GM21526 (cell line): ENCODE data around the gene AUTS2.

Source experiments
- ATAC-seq: cut with Tn5 transposase; IDR thresholded peaks from one replicate; pipeline ENCODE4 v1.9.1; 2021; ENCODE audit warnings: moderate library complexity; ENCODE audit not compliant: unreplicated experiment, low FRiP score

AUTS2 gene

DNA sequence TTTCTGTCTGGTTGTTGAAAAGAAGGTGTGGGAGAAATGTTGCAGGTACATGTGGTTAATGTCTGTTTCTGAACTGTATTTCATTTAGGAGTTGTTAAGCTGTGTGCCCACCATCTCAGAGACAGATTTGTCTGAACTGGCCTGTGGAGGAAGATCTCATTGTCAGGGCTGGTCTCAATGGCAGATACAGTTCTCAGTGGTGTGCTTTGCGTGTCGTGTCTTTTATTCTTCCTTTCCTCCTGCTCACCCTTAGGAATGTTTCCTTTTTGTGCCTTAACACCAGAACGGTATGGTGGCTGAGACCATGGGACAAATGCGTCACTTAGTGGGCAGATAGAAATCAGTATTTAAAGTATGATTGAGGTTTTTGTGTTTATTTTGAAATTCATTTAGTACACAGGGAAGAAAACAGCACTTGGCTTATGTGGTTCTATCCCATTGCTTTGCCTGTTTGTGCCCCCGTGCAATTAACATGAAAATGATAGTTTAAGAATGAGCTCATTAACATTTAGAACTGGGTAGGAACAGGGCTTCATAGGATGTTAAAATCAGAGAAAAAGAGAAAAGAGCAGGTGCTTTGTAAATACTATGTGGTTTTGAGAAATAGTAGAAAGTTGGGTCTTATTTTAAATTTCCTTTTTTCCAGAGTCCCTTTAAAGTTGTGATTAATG is 112.6 kb downstream of the AUTS2 start:
- no peak for ATAC-seq

DNA sequence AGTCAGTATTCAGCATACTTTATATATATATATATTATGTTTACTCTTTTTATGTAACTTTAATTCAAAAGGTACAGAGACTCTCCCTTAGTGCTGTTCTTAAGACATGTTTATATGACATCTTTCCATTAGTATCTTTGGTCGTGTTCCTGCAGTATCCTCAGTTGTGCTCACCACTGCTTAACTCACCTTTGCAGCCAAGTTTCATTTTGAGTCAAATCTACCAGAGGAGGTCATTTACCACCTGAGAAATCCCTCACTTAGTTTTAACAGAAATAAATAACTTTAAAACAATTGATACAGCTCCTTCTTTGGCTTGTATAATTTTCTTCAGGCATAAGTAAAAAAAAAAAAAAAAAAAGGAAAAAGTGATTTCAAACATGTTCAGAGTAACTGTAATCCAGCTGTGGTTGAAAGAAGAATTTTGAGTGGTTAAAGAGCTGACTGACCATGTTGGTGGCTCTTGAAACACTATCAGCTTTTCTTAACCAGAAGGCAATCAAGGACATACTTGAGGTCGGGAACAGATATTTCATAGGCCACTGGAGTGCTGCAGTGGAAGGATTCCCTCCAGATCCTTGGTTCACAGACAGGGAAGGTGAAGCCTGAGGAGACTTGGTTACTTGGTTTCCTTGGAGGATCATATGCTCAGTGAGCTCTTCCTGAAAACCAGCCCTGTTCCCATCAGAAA is 116.8 kb downstream of the AUTS2 start:
- no peak for ATAC-seq

DNA sequence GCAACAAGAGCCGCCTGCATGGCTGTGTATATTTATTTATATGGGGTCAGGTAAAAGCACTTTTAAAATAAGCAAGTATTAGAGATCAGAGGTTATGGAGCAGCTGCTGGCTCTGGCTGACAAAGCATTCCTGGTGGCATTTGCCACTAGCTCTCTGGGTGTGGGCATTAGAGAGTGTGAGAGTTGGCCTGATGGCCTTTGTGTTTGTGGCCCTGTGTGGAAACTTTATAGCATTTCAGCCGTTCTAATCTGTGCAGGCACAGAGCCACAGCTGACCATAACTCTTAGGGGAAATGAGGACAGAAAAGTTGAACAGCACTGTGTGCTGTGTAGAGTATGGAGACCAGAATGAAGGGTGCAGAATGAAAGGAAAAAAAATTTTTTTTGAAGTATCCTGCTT is 118.9 kb downstream of the AUTS2 start:
- no peak for ATAC-seq

DNA sequence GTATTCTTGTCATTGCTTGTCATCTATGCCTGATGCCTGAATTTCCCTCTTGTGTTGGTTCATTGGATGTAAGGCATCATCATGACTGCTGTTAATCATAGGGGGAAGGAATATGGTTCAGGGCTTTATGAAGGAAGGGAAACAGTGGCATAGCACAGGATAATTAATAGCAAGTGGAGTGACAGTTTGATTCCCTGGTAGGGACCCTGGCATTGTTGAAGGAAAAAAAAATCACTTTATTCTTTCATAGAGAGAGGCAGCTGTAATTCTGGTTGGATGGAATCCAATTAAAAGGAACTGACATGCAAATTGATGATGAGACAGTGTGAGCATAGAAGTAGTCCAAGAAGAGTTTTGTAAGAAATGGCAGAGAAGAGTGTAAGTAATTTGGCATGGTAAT is 121.4 kb downstream of the AUTS2 start:
- ATAC-seq = no peak

DNA sequence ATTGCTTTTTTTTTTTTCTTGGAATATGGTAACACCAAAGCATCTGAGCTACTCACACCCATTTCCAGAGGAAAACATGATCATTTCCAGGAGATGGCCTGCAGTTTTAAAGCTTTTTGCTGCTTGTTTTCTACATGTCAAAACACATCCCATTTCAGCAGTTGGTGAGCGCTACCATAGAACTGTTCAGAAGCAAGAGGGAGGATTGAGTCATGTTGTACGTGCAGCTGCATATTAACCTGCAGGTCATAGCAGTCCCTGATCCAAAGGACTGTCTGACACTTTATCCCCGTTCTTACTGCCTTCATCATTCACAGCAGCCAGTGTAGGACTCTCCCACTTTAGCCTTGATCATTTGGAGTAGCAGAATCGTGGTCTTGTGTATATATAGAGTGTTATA is 124.6 kb downstream of the AUTS2 start:
- no peak for ATAC-seq

DNA sequence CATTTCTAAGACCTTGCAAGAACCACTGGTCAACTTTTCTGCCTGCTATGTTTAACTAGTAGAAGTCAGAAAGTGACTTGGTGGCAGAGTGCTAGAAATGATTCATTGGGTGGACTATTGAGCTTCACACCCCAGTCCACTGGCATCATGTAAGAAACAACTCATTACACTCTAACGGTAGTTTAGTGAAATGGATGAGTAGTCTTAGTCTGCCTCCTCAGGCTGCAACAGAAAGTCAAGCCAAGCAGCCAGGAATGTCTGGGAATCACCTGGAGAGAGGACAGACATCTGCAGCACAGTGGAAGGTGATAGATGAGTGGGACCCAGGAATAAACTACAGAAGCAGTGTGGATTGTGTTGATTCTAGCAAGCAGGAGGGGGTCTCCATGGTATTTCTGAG is 125.4 kb downstream of the AUTS2 start:
- no peak for ATAC-seq

DNA sequence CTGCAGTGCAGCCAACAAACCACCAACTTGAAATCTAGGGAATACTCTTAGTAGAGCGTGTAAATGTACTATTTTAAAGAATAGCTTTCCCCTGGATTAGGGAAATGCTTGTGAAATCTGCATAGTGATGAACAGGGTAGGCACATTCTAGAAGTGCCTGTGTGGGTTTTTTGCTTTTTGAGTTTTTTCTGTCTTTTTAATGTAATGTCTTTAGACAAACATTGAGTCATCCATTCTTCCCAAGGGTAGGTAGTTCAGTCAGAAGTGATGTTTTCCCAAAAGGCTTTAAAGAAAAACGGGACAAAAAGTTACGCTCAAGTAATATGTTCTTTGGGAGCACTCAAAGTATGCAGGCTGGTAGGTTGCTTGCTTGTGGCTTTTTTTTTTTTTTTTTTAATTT is 130.0 kb downstream of the AUTS2 start:
- ATAC-seq = no peak

DNA sequence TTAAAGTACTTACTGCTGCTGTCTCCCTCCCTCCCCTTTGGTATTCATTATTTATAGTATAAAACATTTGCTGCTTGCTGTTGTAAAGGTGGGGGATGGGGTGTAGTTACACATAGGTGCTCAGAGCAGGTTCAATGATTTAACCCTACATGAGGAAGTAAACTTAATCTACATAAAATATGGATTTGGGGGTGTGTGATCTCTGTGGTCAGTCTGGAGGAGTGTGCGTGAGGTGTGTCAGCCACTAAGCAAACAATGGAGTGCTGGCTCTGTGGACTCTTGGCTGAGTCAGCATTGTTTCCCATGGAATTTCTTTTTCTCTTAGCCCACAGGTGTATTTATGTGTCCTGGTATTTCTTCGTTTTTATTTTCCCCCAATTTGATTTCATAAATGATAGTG is 133.9 kb downstream of the AUTS2 start:
- no peak for ATAC-seq

DNA sequence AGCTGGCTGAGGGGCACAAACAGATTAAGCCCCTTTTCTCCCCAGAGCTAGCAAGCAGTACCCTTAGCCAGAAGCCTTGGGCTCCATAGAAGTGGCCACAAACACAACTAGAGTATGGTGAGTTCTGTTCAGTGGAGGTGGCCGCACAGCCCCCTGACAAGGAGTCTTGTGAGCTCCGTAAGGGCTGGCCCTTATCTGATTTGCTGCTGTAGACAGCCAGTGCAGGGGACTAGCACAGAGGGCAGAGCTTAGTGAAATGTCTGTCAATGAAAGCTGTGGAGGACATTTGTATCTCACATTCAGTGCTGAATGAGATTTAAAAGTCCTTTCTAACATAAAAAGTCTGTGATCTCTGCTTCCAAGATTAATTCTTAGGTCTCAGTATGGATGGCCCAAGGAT is 137.3 kb downstream of the AUTS2 start:
- ATAC-seq = no peak

DNA sequence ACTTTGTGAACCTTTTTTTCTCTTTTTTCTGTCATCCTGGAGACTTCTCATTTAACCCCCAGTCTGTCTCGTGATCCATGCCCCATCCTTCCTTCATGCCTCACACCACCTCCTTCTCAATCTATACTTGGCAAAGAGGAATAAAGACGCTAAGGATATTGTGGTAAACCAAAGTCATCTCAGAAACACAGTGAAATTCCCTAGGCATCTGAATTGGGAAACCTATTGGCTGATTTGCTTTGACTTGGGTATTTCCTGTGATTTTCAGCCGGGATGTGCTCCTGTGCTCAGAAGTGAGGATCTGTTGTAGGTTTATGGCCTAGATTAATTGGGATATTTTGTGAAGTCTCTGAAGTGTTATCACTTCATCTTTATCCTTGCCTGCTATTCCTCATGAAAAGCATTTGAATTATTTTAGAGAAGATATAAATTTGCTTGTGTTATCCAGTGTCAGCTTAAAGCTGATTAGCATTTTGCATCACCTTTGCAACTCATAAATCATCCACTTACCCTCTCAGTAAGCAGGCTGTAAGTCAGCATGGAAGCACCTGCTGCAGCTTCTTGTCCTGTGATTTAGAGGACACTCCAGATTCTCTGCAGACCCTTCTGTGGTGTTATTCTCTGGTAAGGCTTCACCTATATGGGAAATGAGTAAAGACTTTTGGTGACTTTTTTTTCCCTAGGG is 138.0 kb downstream of the AUTS2 start:
- no peak for ATAC-seq

DNA sequence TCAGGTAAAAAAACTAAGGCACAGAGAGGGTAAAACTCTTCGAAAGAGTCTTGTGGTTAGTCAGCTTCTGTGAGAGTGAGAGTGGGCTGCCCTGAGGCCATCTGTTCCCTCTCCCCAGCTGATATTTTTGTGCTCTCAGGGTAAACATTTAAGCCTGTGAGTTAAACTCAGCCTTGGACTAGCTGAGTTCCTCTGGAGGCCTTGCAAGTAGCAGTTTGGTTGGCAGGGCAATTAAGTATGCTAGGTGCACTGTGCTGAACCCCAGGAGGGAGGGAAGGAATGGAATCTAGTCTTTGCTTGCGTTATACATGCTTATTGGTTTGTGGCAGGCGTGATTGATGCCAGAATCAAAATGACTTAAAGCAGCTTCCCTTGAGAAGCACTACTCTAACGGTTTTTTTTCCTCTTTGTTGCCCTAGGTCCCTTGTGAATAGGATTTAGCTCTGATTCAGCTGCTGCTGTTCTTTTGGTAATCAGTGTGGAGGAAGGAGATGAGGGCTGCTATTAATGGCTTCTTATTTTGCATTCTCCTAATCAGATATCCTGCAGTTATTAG is 140.2 kb downstream of the AUTS2 start:
- ATAC-seq = peak; percentile 76

DNA sequence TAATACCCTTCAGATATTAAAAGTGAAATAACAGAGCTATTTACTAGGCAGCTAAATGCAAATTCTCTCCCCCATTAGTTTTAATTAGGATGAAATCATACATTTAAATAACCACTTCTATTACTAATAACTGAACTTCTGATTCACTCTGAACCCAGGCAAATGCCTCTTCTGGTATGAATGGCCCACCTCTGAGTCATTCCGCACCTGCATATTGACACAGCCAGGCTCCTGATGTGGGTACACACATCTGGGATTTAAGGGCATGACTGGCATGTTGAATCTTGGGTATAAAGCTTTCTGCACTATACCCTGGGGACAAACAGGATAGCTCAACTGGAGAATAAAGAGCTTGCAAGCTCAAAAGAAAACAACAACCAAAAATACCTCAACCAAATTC is 140.9 kb downstream of the AUTS2 start:
- ATAC-seq = peak; percentile 59

DNA sequence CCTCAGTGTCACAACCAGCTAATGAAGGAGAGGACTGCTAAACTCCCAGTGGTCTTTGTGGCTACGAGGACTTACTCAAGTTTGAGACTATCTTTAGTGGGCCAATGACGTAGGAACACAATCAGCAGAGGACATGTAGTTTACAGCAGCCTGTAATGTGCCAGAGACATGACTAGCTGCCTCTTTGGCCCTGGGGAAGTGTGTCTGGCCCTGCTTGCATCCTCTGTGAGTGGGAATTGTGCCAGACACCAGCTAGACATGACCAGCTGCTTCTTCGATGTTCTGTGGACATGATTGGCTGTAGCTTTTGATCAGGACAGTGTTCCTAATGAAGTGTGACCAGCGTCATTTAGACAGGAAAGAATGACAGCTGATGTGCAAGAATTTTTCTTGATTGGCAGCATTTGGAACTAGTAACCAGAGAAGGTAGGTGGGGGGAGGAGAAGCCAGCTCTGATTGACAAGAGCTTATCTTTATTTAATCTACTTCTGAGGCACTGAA is 141.7 kb downstream of the AUTS2 start:
- peak; percentile 32 for ATAC-seq

DNA sequence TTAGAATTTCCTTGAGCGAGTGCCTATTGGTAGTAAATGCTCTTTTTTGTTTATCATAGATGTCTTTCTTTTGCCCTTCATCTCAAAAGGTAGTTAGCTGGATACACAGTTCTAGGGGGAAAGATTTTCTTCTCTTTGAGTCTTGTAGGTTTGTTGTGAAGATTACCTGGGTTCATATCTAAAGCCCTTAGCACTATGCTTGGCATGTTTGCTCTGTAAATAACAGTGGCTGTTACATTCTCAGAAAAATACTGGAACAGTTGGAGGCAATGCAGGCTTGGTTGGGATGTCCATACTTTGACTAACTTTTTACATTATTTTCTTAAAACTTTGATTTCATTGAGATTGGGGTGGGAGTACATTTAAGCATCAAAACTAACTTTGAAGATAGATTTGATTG is 144.0 kb downstream of the AUTS2 start:
- ATAC-seq = no peak

DNA sequence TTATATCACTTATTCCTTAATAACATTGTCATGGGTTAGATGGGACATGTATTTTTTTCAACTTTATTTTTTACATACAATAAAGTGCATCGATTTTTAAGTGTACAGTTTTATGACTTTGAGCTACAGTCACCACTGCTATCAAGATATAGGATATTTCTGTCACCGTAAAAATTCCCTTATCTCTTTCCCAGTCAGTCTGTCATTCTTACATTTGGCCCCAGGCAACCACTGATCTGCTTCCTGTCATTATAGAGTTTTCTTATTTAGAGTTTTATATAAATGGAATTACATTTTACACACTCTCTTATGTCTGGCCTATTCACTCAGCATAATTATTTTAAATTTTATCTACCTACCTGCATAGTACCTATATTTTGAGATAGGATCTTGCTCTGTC is 145.2 kb downstream of the AUTS2 start:
- no peak for ATAC-seq

DNA sequence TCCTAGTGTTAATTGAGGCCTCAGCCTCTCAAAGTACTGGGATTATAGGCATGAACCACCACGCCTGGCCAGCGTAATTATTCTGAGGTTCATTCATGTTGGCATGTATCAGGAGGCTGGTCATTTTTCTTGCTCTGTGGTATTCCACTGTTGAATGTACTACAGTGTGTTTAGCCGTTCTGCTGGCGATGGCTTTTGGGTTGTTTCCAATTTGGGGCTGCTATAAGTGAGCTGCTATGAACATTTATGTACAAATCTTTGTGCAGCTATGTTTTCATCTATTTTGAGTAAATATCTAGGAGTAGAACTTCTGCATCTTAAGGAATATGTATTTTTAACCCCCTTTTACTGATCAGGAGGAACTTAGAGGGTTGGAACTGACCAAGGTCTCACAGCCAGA is 145.8 kb downstream of the AUTS2 start:
- ATAC-seq = no peak

DNA sequence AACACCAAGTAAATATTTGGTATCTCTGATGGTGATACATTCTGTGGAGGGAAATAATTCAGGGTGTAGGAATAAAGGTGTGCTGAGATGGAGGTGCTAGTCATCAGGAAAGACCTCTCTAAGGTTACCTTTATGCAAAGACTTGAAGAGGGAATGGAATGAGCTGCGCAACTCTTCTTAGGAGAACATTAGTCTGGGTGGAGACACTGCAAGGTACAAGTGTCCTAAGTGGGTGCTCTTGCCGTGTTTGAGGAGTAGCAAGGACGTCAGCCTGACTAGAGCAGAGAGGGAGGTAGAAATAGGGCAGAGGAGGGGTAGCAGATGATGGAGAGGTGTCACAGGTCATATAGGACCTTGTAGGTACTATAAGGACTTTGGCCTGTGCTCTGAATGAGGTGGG is 148.1 kb downstream of the AUTS2 start:
- ATAC-seq = no peak

DNA sequence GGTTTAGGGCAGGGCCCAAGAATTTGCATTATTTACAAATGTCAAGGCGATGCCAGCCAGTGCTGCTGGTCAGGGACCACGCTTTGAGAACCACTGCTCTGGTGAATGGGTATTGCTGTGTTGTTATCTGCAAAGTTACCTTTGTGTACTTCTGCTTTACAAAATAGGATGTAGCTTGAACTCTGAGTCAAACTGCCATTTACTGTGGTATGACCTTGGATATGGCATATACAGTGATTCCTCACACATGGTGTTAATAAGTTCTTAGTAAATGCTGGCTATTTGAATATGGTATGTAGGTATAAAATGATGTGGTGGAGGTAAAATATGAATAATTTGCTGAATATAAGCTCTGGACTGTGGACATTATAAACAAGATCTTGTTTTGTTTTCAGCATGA is 148.9 kb downstream of the AUTS2 start:
- ATAC-seq = no peak

DNA sequence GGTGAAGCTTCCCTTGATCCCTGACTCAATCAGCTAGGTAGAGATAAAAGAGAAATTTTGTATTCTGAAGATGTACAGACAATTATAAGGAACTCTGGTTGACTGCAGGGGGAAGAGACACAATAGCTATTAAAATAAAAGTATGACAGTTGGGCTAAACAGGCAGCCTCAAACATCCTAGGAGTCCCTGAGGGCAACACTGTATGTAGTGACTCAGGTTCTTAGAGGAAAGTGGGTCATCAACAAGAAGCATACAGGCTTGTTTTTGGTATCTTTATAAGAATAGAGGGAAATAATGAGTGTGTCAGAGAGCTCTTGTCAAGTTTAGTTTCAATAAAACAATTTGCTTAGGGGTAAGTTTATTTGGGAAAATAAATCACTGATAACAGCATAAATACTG is 150.3 kb downstream of the AUTS2 start:
- no peak for ATAC-seq

DNA sequence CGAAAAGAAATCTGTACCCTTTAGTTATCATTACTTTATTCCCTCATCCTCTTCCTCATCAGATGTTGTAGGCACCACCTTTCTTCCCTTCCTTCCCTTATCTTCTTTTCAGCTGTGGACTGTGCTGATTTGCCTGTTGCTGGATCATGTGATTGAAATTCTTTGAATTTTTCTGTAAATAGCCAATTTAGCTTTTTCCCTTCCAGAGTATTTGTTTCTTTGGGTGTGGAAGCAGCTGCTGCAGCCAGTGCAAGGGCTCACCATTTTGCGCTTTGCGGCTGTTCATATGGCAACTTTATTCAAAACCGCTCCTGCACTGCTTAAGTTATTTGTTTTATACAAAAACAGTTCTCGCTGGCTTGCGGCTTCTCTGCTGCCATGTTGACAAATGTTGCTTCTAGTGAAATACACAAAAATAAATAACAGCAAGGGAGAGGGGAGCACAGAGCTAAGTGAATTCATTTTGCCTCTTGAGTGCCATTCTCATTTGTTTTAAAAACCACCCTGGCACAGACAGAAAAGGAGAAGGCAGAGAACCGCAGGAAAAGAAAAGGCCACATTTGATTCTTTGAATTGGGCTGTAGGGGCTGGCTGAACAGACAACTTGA is 151.2 kb downstream of the AUTS2 start:
- no peak for ATAC-seq

DNA sequence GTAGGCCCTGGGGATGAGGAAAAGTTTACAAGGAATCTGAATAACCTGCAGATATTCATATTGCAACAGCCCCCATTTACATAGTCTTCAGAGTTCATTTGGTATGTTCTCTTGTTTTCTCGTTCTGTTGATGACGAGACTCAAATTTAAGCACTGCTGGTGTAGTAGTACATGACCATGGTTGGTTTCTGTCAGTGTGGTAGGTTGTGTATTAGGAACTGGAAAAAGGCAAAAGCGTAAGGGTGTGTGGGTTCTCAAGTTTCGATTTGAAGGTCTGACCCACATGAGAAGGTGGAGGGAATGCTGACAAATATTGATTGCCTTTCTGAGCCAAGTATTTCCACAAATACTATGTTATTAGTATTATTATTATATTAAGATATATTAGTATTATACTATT is 151.7 kb downstream of the AUTS2 start:
- ATAC-seq = no peak
